ENCODE results near the gene NDOR1. TPM values are rescaled to one million over a fixed set of nuclear protein-coding genes. Genes with fewer than 3 reads are reported as not detected.
A peak's percentile ranks its signal among the peaks of the same experiment; 100 is the strongest.

Gene NDOR1
- polyA plus RNA-seq, 3 donors = 4.4 to 26.9 (median 5.2) TPM

DNA sequence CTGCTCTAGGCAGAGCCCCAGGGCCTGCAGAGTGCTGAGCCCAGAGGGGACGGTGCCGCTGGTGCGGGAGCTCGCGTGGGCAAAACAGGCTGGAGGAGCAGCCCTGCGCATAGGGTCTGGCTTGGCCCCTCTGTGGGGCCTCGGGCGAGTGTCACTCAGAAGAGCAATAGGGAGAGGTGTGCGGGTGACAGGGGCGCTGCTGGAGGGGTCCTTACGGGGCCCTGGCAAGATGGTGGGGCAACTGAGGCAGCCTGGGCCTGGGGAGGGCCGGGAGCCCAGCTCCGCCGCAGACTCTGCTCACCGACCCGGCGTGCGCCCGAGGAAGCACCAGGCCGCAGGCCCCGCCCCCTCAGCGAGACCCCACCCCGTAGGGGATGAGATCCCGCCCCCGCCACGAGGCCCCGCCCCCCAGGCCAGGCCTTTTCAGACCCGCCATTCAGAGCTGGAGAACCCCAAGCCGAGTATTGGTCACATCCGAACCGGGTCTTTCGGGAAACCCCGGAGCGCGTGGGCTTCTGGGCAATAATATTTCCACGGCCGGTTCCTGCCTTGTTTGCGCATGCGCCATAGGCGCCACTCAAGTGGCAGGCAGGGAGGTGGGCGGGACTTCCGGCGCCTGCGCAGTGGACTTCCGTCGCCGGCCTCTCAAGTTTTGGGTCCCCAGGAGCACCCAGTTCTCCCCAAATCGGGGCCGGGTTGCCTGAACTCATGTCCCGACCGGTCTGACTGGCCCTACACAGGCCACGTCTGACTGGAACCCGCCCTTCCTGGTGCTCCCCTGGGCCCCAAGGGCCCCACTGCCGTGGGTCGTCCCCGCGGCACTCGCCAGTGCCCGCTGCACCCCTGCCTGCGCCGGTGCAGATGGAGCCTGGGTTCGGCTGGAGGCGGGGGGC lies 17.8 kb downstream of the NDOR1 start:
- Mint-ChIP-seq H3K4me1 (peaks cover 25% of the 10 kb centered on the region), H3K9me3 (peaks cover 0 to 2% (median 0%) of the 10 kb centered on the region in 7 donors), H3K27me3 (ENCODE audit: low read depth in 3 of 3) (peaks cover 8 to 33% (median 13%) of the 10 kb centered on the region in 3 donors), H3K27ac (peak overlapping the region; percentile 68 to 90 (median 82)), H3K36me3 (no peaks in the 10 kb centered on the region), H3K4me3 (peak overlapping the region; percentile 90 to 93)
- Histone ChIP-seq H3K4me3 (replicated peaks in 1 of 3; ENCODE audit: low read depth in 2 of 3, low read length in 3 of 3) (peak overlapping the region; percentile 70 to 92 (median 73)), H3K4me1 (ENCODE audit: control insufficient read depth in 1 of 2, insufficient read depth in 2 of 2, low read length in 2 of 2) (peaks cover 33 to 44% of the 10 kb centered on the region in 2 donors), H3K79me2 (ENCODE audit: insufficient read depth, low read length) (no peaks in the 10 kb centered on the region), H3K9me3 (replicated peaks in 1 of 2; ENCODE audit: control insufficient read depth in 1 of 2, insufficient read depth in 1 of 2, low read length in 2 of 2) (no peaks in the 10 kb centered on the region), H3K27ac (ENCODE audit: low read depth in 1 of 2, low read length in 2 of 2) (peak overlapping the region; percentile 49 to 90), H3K4me2 (replicated peaks; ENCODE audit: extremely low read depth, low read length, poor library complexity, severe bottlenecking) (peak overlapping the region; percentile 100), H3K27me3 (ENCODE audit: control insufficient read depth in 2 of 2, insufficient read depth in 2 of 2, low read length in 2 of 2) (peaks cover 0 to 22% of the 10 kb centered on the region in 2 donors), H3K36me3 (replicated peaks in 1 of 2; ENCODE audit: control insufficient read depth in 1 of 2, insufficient read depth in 2 of 2, low read length in 2 of 2) (no peaks in the 10 kb centered on the region), H4K20me1 (ENCODE audit: insufficient read depth, low read length) (no peaks in the 10 kb centered on the region), H3K9ac (ENCODE audit: insufficient read depth, low read length, poor library complexity, severe bottlenecking) (peak overlapping the region; percentile 91), H2AFZ (ENCODE audit: insufficient read depth, low read depth, low read length, poor library complexity, severe bottlenecking) (peak overlapping the region; percentile 99)
- peak; percentile 98 to 99 (median 99) for DNase-seq
- intact Hi-C loops (cut with micrococcal nuclease) = loop anchor here (1.0 to 5.0 kb wide), 5 partner anchors 18 to 96 kb away; partner anchors contain the start of genes TPRN (in 2 of the 2), ANAPC2 (in 1 of the 2), NDOR1 (in 1 of the 2) and SSNA1 (in 1 of the 2)
- WGBS (ENCODE audit: insufficient coverage) = under 1% methylated on average over 60 of the region's 63 CpGs
- TF ChIP-seq CTCF (IDR thresholded peaks at IDR 0.05) = no peak

GRCh38 chr9:137224830-137225694 lies 19.6 kb downstream of the NDOR1 start, which contains the start of gene CYSRT1:
CYSRT1 (plus strand) TSS chr9:137225174; CDS start chr9:137225622, 448 bp downstream.
- peak in 1 of 3 donors; percentile 62 for DNase-seq
- peaks cover 29 to 35% of the 10 kb centered on the region in 2 donors for H3K4me1 ChIP-seq (ENCODE audit: control insufficient read depth in 1 of 2, insufficient read depth in 2 of 2, low read length in 2 of 2)
- H3K9ac ChIP-seq (ENCODE audit: insufficient read depth, low read length, poor library complexity, severe bottlenecking) = peak within 1 kb of the TSS; percentile 91
- no peaks in the 10 kb centered on the region for H3K36me3 ChIP-seq (replicated peaks in 1 of 2; ENCODE audit: control insufficient read depth in 1 of 2, insufficient read depth in 2 of 2, low read length in 2 of 2)
- intact Hi-C loops (cut with micrococcal nuclease) = loop anchor here (1.0 to 5.0 kb wide), 3 partner anchors 36 to 108 kb away; no protein-coding TSS in a partner anchor
- Mint-ChIP-seq H3K4me1 (peaks cover 20% of the 10 kb centered on the region), H3K36me3 (no peaks in the 10 kb centered on the region), H3K27ac (peak within 1 kb of the TSS in 3 of 7 donors; percentile 68 to 77 (median 75)), H3K27me3 (ENCODE audit: low read depth in 3 of 3) (peaks cover 7 to 46% (median 13%) of the 10 kb centered on the region in 3 donors), H3K9me3 (peaks cover 0 to 2% (median 0%) of the 10 kb centered on the region in 7 donors), H3K4me3 (peak within 1 kb of the TSS; percentile 79 to 90)
- peak within 1 kb of the TSS; percentile 70 to 92 (median 73) for H3K4me3 ChIP-seq (replicated peaks in 1 of 3; ENCODE audit: low read depth in 2 of 3, low read length in 3 of 3)
- no peaks in the 10 kb centered on the region for H3K9me3 ChIP-seq (replicated peaks in 1 of 2; ENCODE audit: control insufficient read depth in 1 of 2, insufficient read depth in 1 of 2, low read length in 2 of 2)
- H4K20me1 ChIP-seq (ENCODE audit: insufficient read depth, low read length) = no peaks in the 10 kb centered on the region
- H3K27me3 ChIP-seq (ENCODE audit: control insufficient read depth in 2 of 2, insufficient read depth in 2 of 2, low read length in 2 of 2) = peaks cover 0 to 23% of the 10 kb centered on the region in 2 donors
- WGBS (ENCODE audit: insufficient coverage) = 59% methylated on average over 19 of the region's 23 CpGs
- H3K27ac ChIP-seq (ENCODE audit: low read depth in 1 of 2, low read length in 2 of 2) = peak within 1 kb of the TSS; percentile 49 to 90
- no peaks in the 10 kb centered on the region for H3K79me2 ChIP-seq (ENCODE audit: insufficient read depth, low read length)
- peak within 1 kb of the TSS; percentile 99 for H2AFZ ChIP-seq (ENCODE audit: insufficient read depth, low read depth, low read length, poor library complexity, severe bottlenecking)
- H3K4me2 ChIP-seq (replicated peaks; ENCODE audit: extremely low read depth, low read length, poor library complexity, severe bottlenecking) = peak within 1 kb of the TSS; percentile 100
- no peak for TF ChIP-seq CTCF (IDR thresholded peaks at IDR 0.05)

Data from CD14-positive monocyte (primary cell).